AG04449 (cell line): Measurements from ENCODE around the gene PACSIN3.
A peak's percentile ranks its signal among the peaks of the same experiment; 100 is the strongest.
"Not testable (repeated sequence)": the region's sequence is repeated elsewhere in the genome, so short reads cannot be mapped to it uniquely, and the experiment has no call there.

Source experiments
- CTCF ChIA-PET: fragments of 350-600 bp; formaldehyde crosslinking; extraction: SDS; loops from one replicate; lab custom pipeline; 2021; ENCODE audit warnings: antibody characterized with exemption; lab: Yijun Ruan, JAX
- POLR2A ChIA-PET: fragments of 400-600, 350-600 bp; formaldehyde crosslinking; extraction: SDS; loops from one replicate; lab custom pipeline; 2020; ENCODE audit warnings: antibody characterized with exemption, inconsistent platforms; lab: Yijun Ruan, JAX
- DNase-seq: peaks from one replicate; pipeline ENCODE4 v3.0.0-alpha.2; 2010; ENCODE audit warnings: low read depth, low spot score
- H3K4me3 ChIP-seq: 2 replicates; pipeline ENCODE4 v1.5.1; 2011; ENCODE audit warnings: low read depth, mild to moderate bottlenecking, control low read depth, low read length
- CTCF ChIP-seq: IDR thresholded peaks from one replicate; pipeline ENCODE4 v1.5.1; 2011; ENCODE audit warnings: mild to moderate bottlenecking, moderate library complexity, low read length, control low read depth, inconsistent platforms; ENCODE audit not compliant: insufficient read depth; ENCODE audit errors: missing control alignments

Gene PACSIN3

GRCh38 chr11:47204637-47204989 is 18.4 kb upstream of the PACSIN3 start:
- TF ChIP-seq CTCF = no peak
- no peak overlapping the region for H3K4me3 ChIP-seq
- ChIA-PET CTCF (interaction anchor here (0.7 to 3.4 kb wide), 5 partner anchors 12 to 170 kb away, joined by 3 to 18 read pairs (median 6); no protein-coding TSS in a partner anchor), POLR2A (interaction anchor here (1.1 kb wide), 2 partner anchors 10 to 15 kb away, joined by 4 to 8 read pairs; partner anchors contain the start of gene DDB2)
- no peak for DNase-seq

GRCh38 chr11:47202576-47202975 is 16.3 kb upstream of the PACSIN3 start:
- no peak for TF ChIP-seq CTCF
- DNase-seq = no peak
- CTCF ChIA-PET = interaction anchor here (0.8 to 3.4 kb wide), 5 partner anchors 11 to 57 kb away, joined by 3 to 18 read pairs (median 4); no protein-coding TSS in a partner anchor
- POLR2A ChIA-PET = interaction anchor here (1.4 kb wide), 1 partner anchor 12 kb away, joined by 4 read pairs; the partner anchor contains the start of gene DDB2
- H3K4me3 ChIP-seq = no peak overlapping the region

GRCh38 chr11:47201015-47201414 is 14.8 kb upstream of the PACSIN3 start:
- TF ChIP-seq CTCF = no peak
- no peak for DNase-seq
- ChIA-PET CTCF (interaction anchor here (1.5 to 1.7 kb wide), 2 partner anchors 12 to 57 kb away, joined by 3 to 6 read pairs; partner anchors contain the start of gene NR1H3), POLR2A (no interaction called here)
- H3K4me3 ChIP-seq = no peak overlapping the region

- CTCF ChIA-PET, H3K4me3 ChIP-seq, DNase-seq, POLR2A ChIA-PET: not testable (repeated sequence)
These were observed 11.9 kb upstream of the PACSIN3 start for GRCh38 chr11:47198161-47198560.

GRCh38 chr11:47192111-47192510 is 5.9 kb upstream of the PACSIN3 start:
- CTCF ChIA-PET = interaction anchor here (0.9 to 1.4 kb wide), 4 partner anchors 11 to 43 kb away, joined by 3 to 5 read pairs (median 4); no protein-coding TSS in a partner anchor
- no peak for TF ChIP-seq CTCF

GRCh38 chr11:47191137-47191536 is 4.9 kb upstream of the PACSIN3 start:
- DNase-seq, POLR2A ChIA-PET, H3K4me3 ChIP-seq: not testable (repeated sequence)
- CTCF ChIA-PET = interaction anchor here (1.4 kb wide), 1 partner anchor 12 kb away, joined by 4 read pairs; no protein-coding TSS in a partner anchor

More at GRCh38 chr11:47192111-47192510, 5.9 kb upstream of the PACSIN3 start:
- no peak overlapping the region for H3K4me3 ChIP-seq
- DNase-seq = no peak
- POLR2A ChIA-PET = no interaction called here

- DNase-seq = peak; percentile 87
- H3K4me3 ChIP-seq = no peak overlapping the region
- ChIA-PET POLR2A (interaction anchor here (0.8 to 1.0 kb wide), 3 partner anchors 16 to 59 kb away, joined by 3 to 5 read pairs (median 4); partner anchors contain the start of gene ACP2), CTCF (interaction anchor here (1.6 to 4.1 kb wide), 4 partner anchors 11 to 70 kb away, joined by 6 to 40 read pairs (median 16); partner anchors contain the start of genes ARFGAP2 and NR1H3)
- TF ChIP-seq CTCF = no peak
These were observed 3.0 kb upstream of the PACSIN3 start for GRCh38 chr11:47189100-47189834.
